ENCODE data around the gene TMEM178B. TPM values are rescaled to one million over a fixed set of nuclear protein-coding genes. Genes with fewer than 3 reads are reported as not detected.

TMEM178B gene
- total RNA-seq, 1 experiment from 2014 or later: not detected

GRCh38 chr7:141271451-141271850 lies 197.6 kb downstream of the TMEM178B start:
- no peak for TF ChIP-seq CTCF (IDR thresholded peaks at IDR 0.05; ENCODE audit: unreplicated experiment)
- Mint-ChIP-seq H3K27ac (ENCODE audit: low read depth, unreplicated experiment) (no peak overlapping the region), H3K4me1 (ENCODE audit: insufficient read depth, unreplicated experiment) (no peaks in the 10 kb centered on the region), H3K27me3 (ENCODE audit: insufficient read depth, unreplicated experiment) (no peaks in the 10 kb centered on the region), H3K4me3 (ENCODE audit: unreplicated experiment) (no peak overlapping the region), H3K36me3 (ENCODE audit: insufficient read depth, unreplicated experiment) (no peaks in the 10 kb centered on the region), H3K9me3 (ENCODE audit: unreplicated experiment) (no peaks in the 10 kb centered on the region)
- no TSS peak for BruUV-seq (replicated peaks)
- ChIA-PET POLR2A (no interaction called here), CTCF (interaction anchor here (1.1 kb wide), 1 partner anchor 9 kb away, joined by 4 read pairs; no protein-coding TSS in a partner anchor)
- DNase-seq (ENCODE audit: unreplicated experiment): no peak
- intact Hi-C loops (cut with micrococcal nuclease): no loop called here

- no peak for DNase-seq (ENCODE audit: unreplicated experiment)
- Mint-ChIP-seq H3K27ac (ENCODE audit: low read depth, unreplicated experiment) (no peak overlapping the region), H3K36me3 (ENCODE audit: insufficient read depth, unreplicated experiment) (no peaks in the 10 kb centered on the region), H3K4me3 (ENCODE audit: unreplicated experiment) (no peak overlapping the region), H3K27me3 (ENCODE audit: insufficient read depth, unreplicated experiment) (no peaks in the 10 kb centered on the region), H3K4me1 (ENCODE audit: insufficient read depth, unreplicated experiment) (no peaks in the 10 kb centered on the region), H3K9me3 (ENCODE audit: unreplicated experiment) (no peaks in the 10 kb centered on the region)
- TF ChIP-seq CTCF (IDR thresholded peaks at IDR 0.05; ENCODE audit: unreplicated experiment): no peak
- intact Hi-C loops (cut with micrococcal nuclease): no loop called here
- ChIA-PET CTCF (interaction anchor here (0.6 to 0.9 kb wide), 2 partner anchors 72 to 167 kb away, joined by 3 read pairs; no protein-coding TSS in a partner anchor), POLR2A (no interaction called here)
- BruUV-seq (replicated peaks): no TSS peak
Measured at GRCh38 chr7:141272417-141272816, 198.6 kb downstream of the TMEM178B start.

- Mint-ChIP-seq H3K4me1 (ENCODE audit: insufficient read depth, unreplicated experiment) (no peaks in the 10 kb centered on the region), H3K36me3 (ENCODE audit: insufficient read depth, unreplicated experiment) (no peaks in the 10 kb centered on the region), H3K4me3 (ENCODE audit: unreplicated experiment) (no peak overlapping the region), H3K27ac (ENCODE audit: low read depth, unreplicated experiment) (no peak overlapping the region), H3K9me3 (ENCODE audit: unreplicated experiment) (peaks cover 9% of the 10 kb centered on the region), H3K27me3 (ENCODE audit: insufficient read depth, unreplicated experiment) (no peaks in the 10 kb centered on the region)
- no peak for DNase-seq (ENCODE audit: unreplicated experiment)
- ChIA-PET POLR2A (no interaction called here), CTCF (interaction anchor here (0.6 to 0.9 kb wide), 2 partner anchors 17 to 261 kb away, joined by 3 read pairs; no protein-coding TSS in a partner anchor)
- no peak for TF ChIP-seq CTCF (IDR thresholded peaks at IDR 0.05; ENCODE audit: unreplicated experiment)
- no TSS peak for BruUV-seq (replicated peaks)
- intact Hi-C loops (cut with micrococcal nuclease): no loop called here
Measured at GRCh38 chr7:141275350-141275749, 201.5 kb downstream of the TMEM178B start.

- no peaks in the 10 kb centered on the region for H3K36me3 Mint-ChIP-seq (ENCODE audit: insufficient read depth, unreplicated experiment)
- no peaks in the 10 kb centered on the region for H3K27me3 Mint-ChIP-seq (ENCODE audit: insufficient read depth, unreplicated experiment)
- POLR2A ChIA-PET: no interaction called here
- H3K4me1 Mint-ChIP-seq (ENCODE audit: insufficient read depth, unreplicated experiment): no peaks in the 10 kb centered on the region
- no peak overlapping the region for H3K27ac Mint-ChIP-seq (ENCODE audit: low read depth, unreplicated experiment)
- intact Hi-C loops (cut with micrococcal nuclease): no loop called here
- TF ChIP-seq CTCF (IDR thresholded peaks at IDR 0.05; ENCODE audit: unreplicated experiment): no peak
- no TSS peak for BruUV-seq (replicated peaks)
- peaks cover 9% of the 10 kb centered on the region for H3K9me3 Mint-ChIP-seq (ENCODE audit: unreplicated experiment)
- H3K4me3 Mint-ChIP-seq (ENCODE audit: unreplicated experiment): no peak overlapping the region
- CTCF ChIA-PET: interaction anchor here (0.6 kb wide), 1 partner anchor 165 kb away, joined by 4 read pairs; no protein-coding TSS in a partner anchor
- peak; percentile 13 for DNase-seq (ENCODE audit: unreplicated experiment)
Measured at GRCh38 chr7:141276031-141276430, 202.2 kb downstream of the TMEM178B start.
